ENCODE data around the gene KIF12.
"Not testable (repeated sequence)": the region's sequence is repeated elsewhere in the genome, so short reads cannot be mapped to it uniquely, and the experiment has no call there.

The KIF12 gene

DNA sequence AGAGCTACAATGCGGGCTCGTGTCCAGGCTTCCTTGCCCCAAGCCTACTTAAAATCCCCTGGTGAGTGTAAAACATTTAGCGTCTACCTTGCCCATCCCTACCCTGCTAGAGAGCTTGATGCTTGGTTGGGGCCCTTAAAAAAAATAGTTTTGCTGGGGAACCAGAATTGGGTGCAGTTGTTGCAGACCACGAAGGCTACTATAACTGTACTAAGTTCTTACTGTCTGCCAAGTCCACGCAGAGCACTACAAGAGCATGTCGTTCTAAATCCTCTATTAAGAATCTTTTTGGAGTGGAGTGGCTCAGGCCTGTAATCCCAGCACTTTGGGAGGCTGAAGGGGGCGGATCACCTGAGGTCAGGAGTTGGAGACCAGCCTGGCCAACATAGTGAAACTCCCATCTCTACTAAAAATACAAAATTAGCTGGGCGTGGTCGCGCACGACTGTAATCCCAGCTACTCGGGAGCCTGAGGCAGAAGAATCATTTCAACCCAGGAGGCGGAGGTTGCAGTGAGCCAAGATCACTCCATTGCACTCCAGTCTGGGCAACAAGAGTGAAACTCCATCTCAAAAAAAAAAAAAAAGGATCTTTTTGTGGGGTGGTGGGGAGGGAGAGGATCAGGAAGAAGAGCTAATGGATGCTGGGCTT is 16.2 kb downstream of the KIF12 start:
- DNase-seq = not testable (repeated sequence)

DNA sequence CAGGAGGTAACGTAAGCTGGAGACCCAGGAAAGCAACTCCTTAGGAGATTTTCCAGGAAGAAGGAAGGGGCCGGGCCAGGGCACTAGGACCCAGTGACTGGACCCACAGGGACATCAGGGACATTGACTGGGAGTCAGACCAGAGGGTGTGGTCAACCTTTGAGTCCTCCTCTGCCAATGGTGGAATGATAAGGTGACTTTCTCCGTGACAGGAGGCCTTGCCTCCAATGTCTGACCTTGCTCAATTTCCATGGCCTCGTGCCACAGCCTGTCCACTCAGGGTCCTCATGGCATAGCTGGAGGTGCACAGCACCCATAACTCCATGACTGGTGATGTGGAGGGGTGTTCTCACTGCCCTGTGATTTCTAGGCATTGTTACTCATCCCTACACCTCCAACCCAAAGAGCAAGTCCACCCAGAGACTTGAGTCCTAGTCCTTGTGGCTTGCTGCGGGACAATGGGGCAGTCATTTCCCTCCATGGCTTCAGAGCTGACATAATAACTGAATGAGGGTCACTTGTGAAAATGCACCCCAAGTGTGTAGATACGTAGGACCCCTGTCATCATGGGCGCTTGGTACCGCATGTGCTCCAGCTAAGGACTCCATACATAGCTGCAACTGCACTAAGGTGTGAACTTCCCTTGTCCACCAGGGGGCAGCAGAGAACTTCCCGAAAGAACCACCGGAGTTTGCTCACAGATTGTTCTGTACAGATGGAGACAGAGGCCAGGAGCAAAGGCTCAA is 16.9 kb downstream of the KIF12 start:
- DNase-seq = peak; percentile 75 to 83

GRCh38 chr9:114081441-114082016 is 17.6 kb downstream of the KIF12 start:
- DNase-seq = no peak

- DNase-seq = no peak
Observed at GRCh38 chr9:114080773-114081440, 18.2 kb downstream of the KIF12 start.

GRCh38 chr9:114080195-114080772 is 18.8 kb downstream of the KIF12 start:
- no peak for DNase-seq

DNA sequence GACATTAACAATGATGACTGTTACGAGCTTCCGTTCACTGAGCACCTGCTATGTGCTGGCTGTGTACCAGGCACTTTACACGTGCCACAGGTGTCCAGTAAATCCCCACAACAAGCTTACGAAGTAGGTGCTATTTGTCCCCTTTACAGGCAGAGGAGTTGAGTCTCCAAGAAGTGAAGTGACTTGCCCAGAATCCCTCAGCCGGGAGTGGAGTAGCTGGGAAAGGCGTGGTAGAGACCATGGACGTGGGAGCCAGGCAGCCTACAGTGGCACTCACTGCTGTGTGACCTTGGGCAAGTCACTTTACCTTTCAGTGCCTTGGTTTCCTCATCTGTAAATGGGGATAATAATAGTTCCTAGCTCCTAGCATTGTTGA is 20.3 kb downstream of the KIF12 start:
- no peak for DNase-seq

- DNase-seq = peak in 1 of 2 experiments; percentile 13
Observed at GRCh38 chr9:114078021-114078780, 20.9 kb downstream of the KIF12 start, which contains the start of gene AMBP. Gene AMBP, minus strand, starts transcription at chr9:114078300. Its CDS starts 91 bp downstream, at chr9:114078209.

DNA sequence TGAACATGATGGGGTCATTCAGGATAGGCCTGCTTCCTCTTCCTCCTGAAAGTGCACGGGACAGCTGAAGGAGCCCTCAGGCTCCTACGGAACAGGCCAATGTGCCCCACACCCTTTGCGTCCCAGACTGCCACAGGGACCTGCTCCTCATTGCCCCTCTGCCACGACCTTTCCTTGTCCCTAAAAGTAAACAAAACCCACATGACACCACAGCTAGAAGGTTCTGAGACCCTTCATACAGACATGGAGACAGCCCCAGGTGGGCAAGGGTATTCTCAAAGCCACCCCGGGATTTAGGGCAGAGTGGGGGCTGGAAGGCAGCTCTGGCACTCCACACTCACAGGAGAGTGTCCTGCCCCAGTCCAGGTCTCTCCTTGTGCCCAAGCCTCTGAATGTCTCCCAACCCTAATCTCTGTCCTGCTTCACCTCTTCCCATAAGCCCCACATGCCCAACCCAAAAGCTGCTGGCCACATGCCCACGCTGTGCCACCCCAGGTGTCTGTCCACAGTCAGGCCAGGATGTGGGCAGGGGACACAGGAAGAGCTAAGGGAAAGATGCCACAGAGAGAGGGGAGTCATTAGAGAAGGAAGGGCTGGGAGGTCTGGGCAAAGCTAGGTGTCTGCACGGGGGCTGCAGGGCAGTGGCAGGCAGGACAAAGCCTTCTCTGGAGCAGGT is 21.8 kb downstream of the KIF12 start:
- DNase-seq = no peak

DNA sequence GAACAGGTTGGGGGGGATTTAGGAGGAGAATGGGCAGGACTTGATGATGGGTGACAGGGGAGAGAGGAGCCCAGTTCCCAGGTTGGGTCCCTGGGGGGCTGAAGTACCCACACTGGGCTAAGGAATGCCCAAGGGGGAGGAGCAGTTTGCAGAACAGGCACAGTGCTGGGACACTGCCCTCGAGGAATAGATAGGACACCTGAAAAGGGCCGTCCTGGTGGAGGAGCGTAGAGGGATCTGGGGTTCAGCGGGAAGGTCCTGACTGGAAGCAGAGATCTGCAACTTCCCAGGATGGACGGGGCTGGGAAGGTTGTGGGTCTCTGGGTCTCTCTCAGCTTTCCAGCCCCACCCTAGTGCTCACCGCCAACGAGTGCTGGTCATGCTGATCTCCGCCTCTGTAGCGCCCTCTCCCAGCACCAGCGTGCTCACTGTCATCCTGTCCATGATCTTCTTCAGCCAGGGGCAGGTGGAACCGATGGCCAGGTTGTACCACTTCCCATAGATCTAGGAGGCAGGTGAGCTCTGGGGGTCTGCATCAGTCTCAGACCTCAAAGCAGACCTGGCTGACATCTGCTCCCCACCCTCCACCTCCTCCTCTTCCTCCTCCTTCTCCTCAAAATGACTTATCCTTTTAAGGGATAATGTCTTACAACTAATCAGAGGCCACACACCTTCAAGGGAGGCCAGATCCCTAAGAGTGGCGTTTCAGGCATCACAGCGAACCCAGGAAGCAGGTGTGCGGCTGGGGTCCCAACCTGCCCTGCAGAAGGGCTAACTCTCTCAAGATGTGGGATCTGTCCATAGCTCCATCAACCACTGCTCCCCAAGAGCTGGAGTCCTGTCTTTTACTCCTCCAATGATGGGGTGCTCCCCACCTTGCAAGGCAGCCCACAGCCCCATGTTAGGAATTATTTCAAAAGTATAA is 22.6 kb downstream of the KIF12 start:
- DNase-seq = no peak

- DNase-seq = no peak
Observed at GRCh38 chr9:114075602-114076001, 23.5 kb downstream of the KIF12 start.

- peak in 1 of 2 experiments; percentile 66 for DNase-seq
Observed at GRCh38 chr9:114072184-114073140, 26.6 kb downstream of the KIF12 start.

GRCh38 chr9:114071197-114071795 is 27.8 kb downstream of the KIF12 start:
- no peak for DNase-seq

DNA sequence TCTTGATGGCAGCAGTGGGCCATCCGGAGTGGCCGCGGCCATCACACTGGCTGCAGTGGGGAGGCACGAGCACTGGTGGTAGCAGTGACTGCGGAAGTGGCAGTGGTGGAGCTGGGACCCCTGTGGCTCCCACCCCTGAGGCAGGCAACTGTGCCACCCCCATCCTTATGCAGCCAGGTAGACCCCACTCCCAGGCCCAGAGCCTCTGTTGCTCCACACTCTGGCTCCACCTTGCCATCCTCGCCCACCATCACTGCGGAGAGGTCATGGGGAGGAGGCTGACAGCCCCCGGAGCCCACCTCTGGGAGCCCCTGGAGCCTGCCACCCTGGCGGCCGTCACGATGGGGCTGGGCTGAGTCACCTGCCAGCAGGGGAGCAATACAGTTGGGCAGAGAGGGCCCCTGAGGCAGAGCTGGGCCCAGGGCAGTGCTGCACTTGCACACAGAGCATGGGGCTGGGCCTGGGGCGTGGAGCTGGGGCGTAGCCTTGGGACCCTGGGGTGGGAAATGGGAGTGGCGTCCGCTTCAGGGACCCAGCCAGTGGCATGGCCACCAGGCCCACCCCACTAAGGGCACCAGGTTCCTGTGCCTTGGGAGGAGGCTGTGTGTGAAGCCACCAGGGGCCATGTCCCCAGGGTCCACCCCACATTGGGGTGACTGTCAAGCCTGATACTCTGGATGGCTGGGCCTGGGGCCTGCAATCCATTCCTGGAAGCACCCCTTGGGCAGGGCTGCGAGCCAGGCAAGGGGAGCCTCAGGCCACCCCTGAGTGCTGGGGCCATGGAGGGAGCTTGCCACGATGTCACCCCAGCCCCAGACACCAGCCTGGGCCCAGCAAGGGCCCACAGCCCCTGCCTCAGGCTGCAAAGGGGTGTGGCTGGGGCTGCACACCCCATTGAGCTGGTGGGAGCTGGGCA is 28.6 kb downstream of the KIF12 start:
- no peak for DNase-seq

DNA sequence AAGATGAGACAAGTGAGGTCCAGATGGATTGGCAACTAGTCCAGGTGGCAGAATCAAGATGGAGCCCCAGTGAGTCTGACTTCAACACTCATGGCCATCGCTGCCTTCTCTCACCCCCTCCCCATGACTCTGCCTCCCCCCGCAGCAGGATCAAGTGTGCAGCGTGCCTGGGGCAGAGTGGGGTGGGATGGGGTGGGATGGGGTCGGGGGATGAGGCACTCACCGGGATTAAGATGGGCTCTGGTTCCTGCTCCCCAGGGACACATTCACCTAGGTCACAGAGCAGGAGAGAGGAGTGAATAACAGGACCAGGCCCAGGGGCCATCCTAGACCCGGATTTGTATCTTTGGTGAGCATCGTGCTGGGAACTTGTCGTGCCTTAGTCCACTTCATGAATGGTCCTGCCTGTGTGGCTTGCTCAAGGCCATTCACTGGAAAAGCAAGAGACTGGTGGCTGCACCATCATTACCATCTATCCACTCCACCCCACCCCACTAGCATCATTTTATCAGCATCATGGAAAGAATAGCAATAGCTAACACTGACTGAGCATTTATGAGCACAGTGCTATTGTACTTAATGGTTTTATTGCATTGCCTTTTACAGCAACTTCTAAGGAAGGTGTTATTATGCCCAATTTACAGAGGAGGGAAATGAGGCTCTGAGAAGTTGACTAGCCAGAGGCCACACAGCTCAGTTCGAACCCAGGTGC is 29.5 kb downstream of the KIF12 start:
- no peak for DNase-seq

- DNase-seq = no peak
Observed at GRCh38 chr9:114065304-114065703, 33.8 kb downstream of the KIF12 start.

DNA sequence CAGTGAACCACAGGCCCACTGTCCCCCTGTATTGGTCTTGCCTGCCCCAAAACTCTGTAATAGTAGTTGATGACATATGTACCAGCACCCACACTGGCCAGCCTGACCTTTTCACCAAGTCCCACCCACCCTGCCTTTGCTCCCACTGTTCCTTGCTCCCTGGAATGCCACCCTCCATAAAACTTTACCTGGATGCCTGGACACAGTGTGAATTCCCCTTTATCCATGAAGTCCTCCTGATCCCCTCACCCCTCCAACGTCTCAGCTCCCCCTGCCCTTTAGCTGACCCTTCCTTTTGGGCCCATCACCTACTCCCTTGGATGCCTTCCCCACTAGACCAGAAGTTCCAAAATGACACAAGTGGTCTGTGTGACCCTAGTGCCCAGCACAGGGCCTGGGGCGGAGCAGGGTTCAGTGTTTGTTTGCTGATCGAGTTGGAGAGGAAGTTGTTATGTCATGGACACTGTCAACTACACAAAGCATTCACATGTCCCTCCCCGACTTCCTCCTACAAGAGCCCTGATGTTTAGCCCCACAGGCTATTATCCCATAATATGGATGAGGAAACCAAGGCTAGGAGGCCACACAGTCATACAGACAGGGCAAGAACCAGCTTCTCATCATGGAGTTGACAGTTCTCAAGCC is 37.1 kb downstream of the KIF12 start:
- DNase-seq = no peak

- DNase-seq = no peak
Observed at GRCh38 chr9:114061292-114061691, 37.8 kb downstream of the KIF12 start.
